IMR-90 (cell line): ENCODE measurements around the gene MAPKAP1. TPM values are rescaled to one million over a fixed set of nuclear protein-coding genes. Genes with fewer than 3 reads are reported as not detected.

Experiments used
- ATAC-seq: fragments of 200-7000 bp; cut with Tn5 transposase; 2 replicates; pipeline ENCODE4 v1.9.1; 2020; ENCODE audit warnings: low read depth, mild to moderate bottlenecking, moderate library complexity
- BruUV-seq: library from RNA; stranded (reverse); fragments of 400-500 nt; replicated peaks from 2 replicates; lab custom pipeline; 2021; lab: Mats Ljungman, UMichigan
- CTCF ChIA-PET: fragments of 300-600 bp; formaldehyde crosslinking; extraction: SDS; loops from one replicate; lab custom pipeline; 2021; ENCODE audit warnings: antibody characterized with exemption; lab: Yijun Ruan, JAX
- POLR2A ChIA-PET: fragments of 300-600 bp; sonication (Branson Sonifier 250); formaldehyde crosslinking; loops from one replicate; lab custom pipeline; 2022; ENCODE audit warnings: antibody characterized with exemption; ENCODE audit not compliant: unreplicated experiment; lab: Charles Lee
- DNase-seq: peaks from one replicate; pipeline ENCODE4 v3.0.0; 2013
- H2AFZ ChIP-seq: replicated peaks from 2 replicates; pipeline ENCODE3; 2013; ENCODE audit warnings: low read length, mild to moderate bottlenecking; ENCODE audit not compliant: poor library complexity
- H2AK5ac ChIP-seq: 2 replicates; pipeline ENCODE4 v1.6.1; 2013; ENCODE audit warnings: low read depth, low read length, inconsistent platforms
- H2AK9ac ChIP-seq: replicated peaks from 2 replicates; pipeline ENCODE3; 2013; ENCODE audit warnings: mild to moderate bottlenecking, low read depth, low read length, moderate library complexity; ENCODE audit not compliant: poor library complexity
- H2BK120ac ChIP-seq: 2 replicates; pipeline ENCODE4 v1.6.1; 2013; ENCODE audit warnings: low read depth, low read length, inconsistent platforms
- H2BK15ac ChIP-seq: 3 replicates; pipeline ENCODE4 v1.6.1; 2013; ENCODE audit warnings: low read depth, low read length, inconsistent platforms
- H2BK20ac ChIP-seq: 2 replicates; pipeline ENCODE4 v1.6.1; 2013; ENCODE audit warnings: low read depth, mild to moderate bottlenecking, inconsistent platforms, low read length, moderate library complexity
- H2BK5ac ChIP-seq: 2 replicates; pipeline ENCODE4 v1.6.1; 2013; ENCODE audit warnings: mild to moderate bottlenecking, low read depth, low read length, inconsistent platforms; ENCODE audit not compliant: poor library complexity, severe bottlenecking
- H3K14ac ChIP-seq: replicated peaks from 2 replicates; pipeline ENCODE4 v1.6.1; 2013; ENCODE audit warnings: low read depth, low read length, inconsistent platforms
- H3K18ac ChIP-seq: 2 replicates; pipeline ENCODE4 v1.6.1; 2013; ENCODE audit warnings: low read depth, low read length, control low read depth
- H3K23ac ChIP-seq: 2 replicates; pipeline ENCODE4 v1.6.1; 2013; ENCODE audit warnings: low read depth, low read length, inconsistent platforms
- H3K27ac ChIP-seq: 2 replicates; pipeline ENCODE4 v1.5.1; 2013; ENCODE audit warnings: mild to moderate bottlenecking, control low read depth, low read length; ENCODE audit not compliant: insufficient read depth
- H3K27me3 ChIP-seq: 2 replicates; pipeline ENCODE4 v1.6.1; 2013; ENCODE audit warnings: low read length; ENCODE audit not compliant: control insufficient read depth, insufficient read depth
- H3K36me3 ChIP-seq: 2 replicates; pipeline ENCODE4 v1.6.1; 2013; ENCODE audit warnings: low read length, mixed read lengths; ENCODE audit not compliant: control insufficient read depth, insufficient read depth
- H3K4ac ChIP-seq: 2 replicates; pipeline ENCODE4 v1.6.1; 2013; ENCODE audit warnings: low read depth, low read length, inconsistent platforms
- H3K4me1 ChIP-seq: 2 replicates; pipeline ENCODE4 v1.6.1; 2013; ENCODE audit warnings: low read length, mixed read lengths; ENCODE audit not compliant: control insufficient read depth, insufficient read depth
- H3K4me2 ChIP-seq: 2 replicates; pipeline ENCODE4 v1.6.1; 2013; ENCODE audit warnings: low read depth, mild to moderate bottlenecking, control low read depth, low read length, moderate library complexity
- H3K4me3 ChIP-seq: 2 replicates; pipeline ENCODE4 v1.5.1; 2013; ENCODE audit warnings: low read depth, mild to moderate bottlenecking, control low read depth, low read length, moderate library complexity; ENCODE audit not compliant: insufficient read depth
- H3K56ac ChIP-seq: 2 replicates; pipeline ENCODE4 v1.6.1; 2013; ENCODE audit warnings: low read length, inconsistent platforms; ENCODE audit not compliant: insufficient read depth; ENCODE audit errors: extremely low read depth
- H3K79me1 ChIP-seq, 2 experiments: 2 replicates each; pipeline ENCODE4 v1.6.1; 2013; ENCODE audit warnings: low read length in 2 of 2, inconsistent platforms in 1 of 2, low read depth in 1 of 2
- H3K9ac ChIP-seq: 2 replicates; pipeline ENCODE4 v1.6.1; 2013; ENCODE audit warnings: low read depth, low read length, control low read depth
- H3K9me1 ChIP-seq: 2 replicates; pipeline ENCODE4 v1.6.1; 2013; ENCODE audit warnings: low read length, inconsistent platforms; ENCODE audit not compliant: insufficient read depth
- H3K9me3 ChIP-seq: 2 replicates; pipeline ENCODE4 v1.6.1; 2013; ENCODE audit warnings: low read length; ENCODE audit not compliant: control insufficient read depth, insufficient read depth
- H4K20me1 ChIP-seq: 2 replicates; pipeline ENCODE4 v1.6.1; 2013; ENCODE audit warnings: low read length, inconsistent platforms; ENCODE audit not compliant: insufficient read depth
- H4K5ac ChIP-seq: 2 replicates; pipeline ENCODE4 v1.6.1; 2013; ENCODE audit warnings: mild to moderate bottlenecking, low read depth, low read length, control low read depth
- H4K8ac ChIP-seq, 2 experiments: 2 replicates each; pipeline ENCODE4 v1.6.1; 2013; ENCODE audit warnings: low read depth in 2 of 2, low read length in 2 of 2, control low read depth in 1 of 2, inconsistent platforms in 1 of 2
- H4K91ac ChIP-seq: 2 replicates; pipeline ENCODE4 v1.6.1; 2013; ENCODE audit warnings: low read depth, low read length, inconsistent platforms; ENCODE audit not compliant: insufficient read depth
- BHLHE40 ChIP-seq: fragments of 150-350 bp; IDR thresholded peaks from 2 replicates; pipeline ENCODE4 v1.6.1; 2016; ENCODE audit warnings: mild to moderate bottlenecking, low read depth, low read length
- CEBPB ChIP-seq: IDR thresholded peaks from 2 replicates; pipeline ENCODE4 v1.6.1; 2012; ENCODE audit warnings: low read depth, low read length, improper control_type of control experiment
- CHD1 ChIP-seq: IDR thresholded peaks from 2 replicates; pipeline ENCODE4 v1.6.1; 2012; ENCODE audit warnings: low read depth, low read length, improper control_type of control experiment
- CTCF ChIP-seq: conservative IDR thresholded peaks from 2 replicates; pipeline ENCODE4 v1.5.1; 2012; ENCODE audit warnings: mild to moderate bottlenecking, low read depth, low read length, improper control_type of control experiment
- ELK1 ChIP-seq: fragments of 150-350 bp; IDR thresholded peaks from 2 replicates; pipeline ENCODE4 v1.6.1; 2016; ENCODE audit warnings: low read depth, mild to moderate bottlenecking, low read length, moderate library complexity, borderline replicate concordance
- FOS ChIP-seq: fragments of 150-350 bp; IDR thresholded peaks from 2 replicates; pipeline ENCODE4 v1.6.1; 2016; ENCODE audit warnings: low read depth, low read length
- MAFK ChIP-seq: IDR thresholded peaks from 2 replicates; pipeline ENCODE4 v1.6.1; 2012; ENCODE audit warnings: low read depth, low read length, improper control_type of control experiment
- MAZ ChIP-seq: IDR thresholded peaks from 2 replicates; pipeline ENCODE4 v1.6.1; 2012; ENCODE audit warnings: low read depth, mild to moderate bottlenecking, low read length, improper control_type of control experiment, moderate library complexity, borderline replicate concordance
- MXI1 ChIP-seq: IDR thresholded peaks from 2 replicates; pipeline ENCODE4 v1.6.1; 2012; ENCODE audit warnings: low read depth, mild to moderate bottlenecking, low read length, moderate library complexity, borderline replicate concordance
- NFE2L2 ChIP-seq: fragments of 150-350 bp; IDR thresholded peaks from 2 replicates; pipeline ENCODE4 v1.6.1; 2016; ENCODE audit warnings: low read depth, mild to moderate bottlenecking, low read length
- POLR2A ChIP-seq: IDR thresholded peaks from 2 replicates; pipeline ENCODE4 v1.6.1; 2012; ENCODE audit warnings: mild to moderate bottlenecking, low read depth, low read length
- RAD21 ChIP-seq: IDR thresholded peaks from 2 replicates; pipeline ENCODE4 v1.6.1; 2012; ENCODE audit warnings: low read length, improper control_type of control experiment
- RCOR1 ChIP-seq: IDR thresholded peaks from 2 replicates; pipeline ENCODE4 v1.6.1; 2012; ENCODE audit warnings: mild to moderate bottlenecking, low read length, improper control_type of control experiment; ENCODE audit not compliant: insufficient replicate concordance
- RFX5 ChIP-seq: IDR thresholded peaks from 2 replicates; pipeline ENCODE4 v1.8.0; 2012; ENCODE audit warnings: low read depth, mild to moderate bottlenecking, low read length, moderate library complexity
- SMC3 ChIP-seq: fragments of 150-350 bp; IDR thresholded peaks from 2 replicates; pipeline ENCODE4 v1.6.1; 2016; ENCODE audit warnings: low read depth, mild to moderate bottlenecking, antibody characterized with exemption, low read length, moderate library complexity
- WGBS, 2 experiments: methylation state at CpG; one replicate each; pipeline versions ENCODE4 v1.1.5 to v1.1.7; 2013; ENCODE audit warnings: missing lambda C conversion rate in 2 of 2; ENCODE audit not compliant: insufficient read length in 1 of 2; ENCODE audit errors: extremely low coverage in 2 of 2; 5-methylcytosine and 5-hydroxymethylcytosine counted together
- dilution Hi-C: fragments of 300-500 bp; cut with HindIII; formaldehyde crosslinking; loops from one replicate; pipeline ENCODE4 v1.14.3; 2018; ENCODE audit warnings: low sequenced_read_pairs; ENCODE audit not compliant: unreplicated experiment
- in situ Hi-C: fragments of 300-500 bp; cut with MboI; formaldehyde crosslinking; loops from 3 replicates; pipeline ENCODE4 v1.14.3; 2019; ENCODE audit warnings: low sequenced_read_pairs, inconsistent platforms, mixed read lengths
- intact Hi-C: fragments of 100-400 bp; cut with micrococcal nuclease; formaldehyde crosslinking; loops from 2 replicates; pipeline ENCODE4 v1.10.0; 2022
- polyA plus RNA-seq, 3 experiments: library from polyadenylated mRNA; depleted of rRNA; stranded (reverse); fragments of >200 nt; gene quantifications; 2 replicates each; pipeline ENCODE4 v1.2.3, GENCODE V29; 2012; ENCODE audit warnings: low replicate concordance in 1 of 3
- total RNA-seq: library from RNA; depleted of rRNA; stranded (reverse); fragments of >200 nt; gene quantifications from 2 replicates; pipeline ENCODE4 v1.2.3, GENCODE V29; 2012
- TF ChIP-seq, protein P1 (sequence below): fragments of 150-350 bp; IDR thresholded peaks from 2 replicates; pipeline ENCODE4 v1.6.1; 2017; ENCODE audit warnings: mild to moderate bottlenecking, antibody characterized with exemption, low read length, low read depth

Gene MAPKAP1
- total and polyA plus RNA-seq, 2 of the 4 experiments (the other 2 are of a cell fraction), result 87.2 to 158 TPM

GRCh38 chr9:125416517-125416916 lies 290.5 kb downstream of the MAPKAP1 start:
- Histone ChIP-seq H2BK120ac (no peak overlapping the region), H3K4me3 (no peak overlapping the region), H3K36me3 (no peaks in the 10 kb centered on the region), H3K4me1 (no peaks in the 10 kb centered on the region), H3K23ac (no peak overlapping the region), H2AFZ (peak overlapping the region; percentile 59), H3K79me1 (no peaks in the 10 kb centered on the region), H3K9me1 (0 out of 2 replicates have a peak, but pooled peaks cover 3% of the 10 kb centered on the region), H2BK20ac (no peak overlapping the region), H3K4me2 (no peak overlapping the region), H3K18ac (no peak overlapping the region), H3K4ac (no peak overlapping the region), H4K8ac (no peak overlapping the region), H3K27me3 (no peaks in the 10 kb centered on the region), H3K9me3 (no peaks in the 10 kb centered on the region), H3K9ac (no peak overlapping the region), H3K27ac (no peak overlapping the region), H4K5ac (no peak overlapping the region), H3K56ac (no peak overlapping the region), H4K91ac (no peak overlapping the region), H2BK5ac (no peak overlapping the region), H2BK15ac (no peak overlapping the region), H2AK5ac (no peak overlapping the region), H2AK9ac (no peak overlapping the region), H3K14ac (no peak overlapping the region), H4K20me1 (no peaks in the 10 kb centered on the region)
- intact Hi-C loops (no loop called here), in situ Hi-C loops (loop anchor here (25.0 kb wide), 1 partner anchor 1071 kb away; no protein-coding TSS in a partner anchor), dilution Hi-C loops (no loop called here)
- no TSS peak for BruUV-seq
- WGBS, 2 experiments, result 100% methylated on average over 4 of the region's 8 CpGs; no CpG with 5 or more reads in 1 of the 2 experiments
- ChIA-PET CTCF (no interaction called here), POLR2A (no interaction called here)
- DNase-seq (no peak), ATAC-seq (no peak)
- TF ChIP-seq CTCF (no peak), MXI1 (no peak), RFX5 (no peak), ELK1 (no peak), NFE2L2 (no peak), RAD21 (no peak), FOS (no peak), CEBPB (no peak), CHD1 (no peak), MAFK (no peak), MAZ (no peak), BHLHE40 (no peak), RCOR1 (no peak), SMC3 (no peak), POLR2A (no peak)
- TF ChIP-seq, protein P1, sequence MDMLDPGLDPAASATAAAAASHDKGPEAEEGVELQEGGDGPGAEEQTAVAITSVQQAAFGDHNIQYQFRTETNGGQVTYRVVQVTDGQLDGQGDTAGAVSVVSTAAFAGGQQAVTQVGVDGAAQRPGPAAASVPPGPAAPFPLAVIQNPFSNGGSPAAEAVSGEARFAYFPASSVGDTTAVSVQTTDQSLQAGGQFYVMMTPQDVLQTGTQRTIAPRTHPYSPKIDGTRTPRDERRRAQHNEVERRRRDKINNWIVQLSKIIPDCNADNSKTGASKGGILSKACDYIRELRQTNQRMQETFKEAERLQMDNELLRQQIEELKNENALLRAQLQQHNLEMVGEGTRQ, result no peak
